Nephron progenitor cell (in vitro differentiated cells): ENCODE data around the gene ATP7A.

Source experiments
- DNase-seq: peaks from one replicate; pipeline ENCODE4 v3.0.0; 2021
- H3K27ac Mint-ChIP-seq: 2 replicates; pipeline ENCODE4 v1.8.0; 2021; ENCODE audit warnings: mild to moderate bottlenecking, moderate library complexity, mixed read lengths
- H3K27me3 Mint-ChIP-seq: 2 replicates; pipeline ENCODE4 v1.8.0; 2021; ENCODE audit warnings: mild to moderate bottlenecking, low read depth, mixed read lengths; ENCODE audit not compliant: poor library complexity
- H3K36me3 Mint-ChIP-seq: 2 replicates; pipeline ENCODE4 v1.8.0; 2021; ENCODE audit warnings: low read depth, mixed read lengths
- H3K4me1 Mint-ChIP-seq: 2 replicates; pipeline ENCODE4 v1.8.0; 2021; ENCODE audit warnings: mixed read lengths
- H3K4me3 Mint-ChIP-seq: 2 replicates; pipeline ENCODE4 v1.8.0; 2021; ENCODE audit warnings: mild to moderate bottlenecking, moderate library complexity, mixed read lengths
- H3K9me3 Mint-ChIP-seq: 2 replicates; pipeline ENCODE4 v1.8.0; 2021; ENCODE audit warnings: mild to moderate bottlenecking, moderate library complexity, mixed read lengths
- CTCF ChIP-seq: fragments of 200-600 bp; sonication (generic); IDR thresholded peaks from 2 replicates; pipeline ENCODE4 v1.5.0; 2021; ENCODE audit warnings: antibody characterized with exemption

The ATP7A gene

GRCh38 chrX:77946571-77946970 is 36.1 kb downstream of the ATP7A start:
- Mint-ChIP-seq H3K27me3 (no peaks in the 10 kb centered on the region), H3K27ac (no peak overlapping the region), H3K4me3 (no peak overlapping the region), H3K36me3 (peaks cover 5% of the 10 kb centered on the region), H3K4me1 (peaks cover 9% of the 10 kb centered on the region), H3K9me3 (peaks cover 20% of the 10 kb centered on the region)
- no peak for TF ChIP-seq CTCF
- no peak for DNase-seq

- Mint-ChIP-seq H3K4me3 (no peak overlapping the region), H3K27ac (no peak overlapping the region), H3K4me1 (peaks cover 9% of the 10 kb centered on the region), H3K27me3 (no peaks in the 10 kb centered on the region), H3K9me3 (peaks cover 17% of the 10 kb centered on the region), H3K36me3 (peaks cover 5% of the 10 kb centered on the region)
- TF ChIP-seq CTCF: no peak
- DNase-seq: no peak
Observed at GRCh38 chrX:77949840-77950239, 39.3 kb downstream of the ATP7A start.

GRCh38 chrX:77952173-77952572 is 41.7 kb downstream of the ATP7A start:
- TF ChIP-seq CTCF: no peak
- DNase-seq: no peak
- peaks cover 1% of the 10 kb centered on the region for H3K36me3 Mint-ChIP-seq
- H3K4me1 Mint-ChIP-seq: peaks cover 9% of the 10 kb centered on the region
- no peak overlapping the region for H3K27ac Mint-ChIP-seq
- no peak overlapping the region for H3K4me3 Mint-ChIP-seq
- peaks cover 27% of the 10 kb centered on the region for H3K9me3 Mint-ChIP-seq
- H3K27me3 Mint-ChIP-seq: no peaks in the 10 kb centered on the region

- Mint-ChIP-seq H3K27ac (no peak overlapping the region), H3K27me3 (no peaks in the 10 kb centered on the region), H3K9me3 (peaks cover 31% of the 10 kb centered on the region), H3K36me3 (no peaks in the 10 kb centered on the region), H3K4me3 (no peak overlapping the region), H3K4me1 (peaks cover 9% of the 10 kb centered on the region)
- DNase-seq: no peak
- no peak for TF ChIP-seq CTCF
Observed at GRCh38 chrX:77953302-77953701, 42.8 kb downstream of the ATP7A start.

- Mint-ChIP-seq H3K4me1 (peaks cover 9% of the 10 kb centered on the region), H3K36me3 (no peaks in the 10 kb centered on the region), H3K9me3 (peaks cover 30% of the 10 kb centered on the region), H3K27ac (no peak overlapping the region), H3K27me3 (no peaks in the 10 kb centered on the region), H3K4me3 (no peak overlapping the region)
- no peak for DNase-seq
- no peak for TF ChIP-seq CTCF
Observed at GRCh38 chrX:77953708-77954107, 43.2 kb downstream of the ATP7A start.

GRCh38 chrX:77960567-77960966 is 50.1 kb downstream of the ATP7A start:
- H3K9me3 Mint-ChIP-seq: peaks cover 57% of the 10 kb centered on the region

More at GRCh38 chrX:77960567-77960966, 50.1 kb downstream of the ATP7A start:
- Mint-ChIP-seq H3K4me3 (no peak overlapping the region), H3K27ac (no peak overlapping the region), H3K36me3 (peaks cover 2% of the 10 kb centered on the region), H3K4me1 (no peaks in the 10 kb centered on the region), H3K27me3 (no peaks in the 10 kb centered on the region)
- TF ChIP-seq CTCF: no peak
- no peak for DNase-seq
